Esophagus squamous epithelium (tissue), 4 donors: ENCODE results near the gene TMEM101.

Experiments used
- CTCF ChIP-seq, 6 experiments: fragments of 450-650 bp in 4 of 6; fragments of 200-600 bp in 2 of 6; sonication (generic) in 2 of 6; IDR thresholded peaks; one replicate each; pipeline ENCODE4 v1.5.1; 2016 to 2019; ENCODE audit warnings: antibody characterized with exemption in 6 of 6, mild to moderate bottlenecking in 4 of 6, moderate library complexity in 4 of 6
- POLR2A ChIP-seq, 4 donors: fragments of 450-650 bp; IDR thresholded peaks; one replicate each; pipeline ENCODE4 v1.6.1; 2017; ENCODE audit warnings: antibody characterized with exemption in 4 of 4, mild to moderate bottlenecking in 4 of 4, moderate library complexity in 3 of 4

- no peak for TF ChIP-seq CTCF (IDR thresholded peaks at IDR 0.05)
- TF ChIP-seq POLR2A (IDR thresholded peaks at IDR 0.05) = no peak
Observed at GRCh38 chr17:44062871-44063270, 48.1 kb upstream of the TMEM101 start.
